HG03439 (cell line): ENCODE measurements around the gene PLPP3.
A peak's percentile ranks its signal among the peaks of the same experiment; 100 is the strongest.

Experiments used
- ATAC-seq: cut with Tn5 transposase; IDR thresholded peaks from one replicate; pipeline ENCODE4 v1.9.1; 2021; ENCODE audit warnings: mild to moderate bottlenecking, moderate library complexity; ENCODE audit not compliant: unreplicated experiment

Gene PLPP3

DNA sequence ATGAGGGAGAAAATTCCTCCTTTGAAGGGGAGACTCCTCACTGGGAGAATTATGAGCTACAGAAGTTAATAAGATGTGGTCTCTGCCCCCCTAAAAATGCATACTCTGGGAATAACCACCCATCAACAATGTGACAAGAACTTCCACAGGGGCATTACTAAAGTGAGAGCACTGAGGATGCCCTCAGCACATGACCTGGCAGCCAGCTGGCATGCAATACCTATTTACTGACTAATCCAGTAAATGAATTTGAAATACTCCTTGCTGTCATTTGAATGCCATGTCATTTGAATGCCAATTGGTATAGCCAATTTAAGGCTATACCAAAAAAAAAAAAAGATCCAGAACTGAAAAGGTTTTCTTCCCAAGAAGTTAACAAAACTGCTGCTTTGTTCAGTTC, 30.8 kb downstream of the PLPP3 start:
- no peak for ATAC-seq

DNA sequence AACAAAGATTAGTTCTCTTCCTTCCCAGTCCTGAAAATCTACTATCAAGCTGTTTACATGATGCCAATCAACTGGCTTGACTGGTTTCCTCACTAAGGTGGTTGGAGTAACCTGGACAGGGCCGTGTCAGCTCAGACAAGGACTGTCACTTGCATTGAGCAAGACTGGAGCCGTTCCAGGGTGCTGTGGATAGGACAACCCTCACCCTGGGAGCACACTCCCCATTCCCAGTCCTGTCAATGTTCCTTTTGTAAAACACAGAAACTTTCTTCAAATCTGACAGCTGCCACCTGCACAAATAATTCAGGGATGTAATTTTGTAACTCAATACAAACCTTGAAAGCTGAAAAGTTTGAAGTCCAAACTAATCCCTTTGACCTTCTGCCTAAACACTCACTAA, 31.4 kb downstream of the PLPP3 start:
- ATAC-seq: no peak

DNA sequence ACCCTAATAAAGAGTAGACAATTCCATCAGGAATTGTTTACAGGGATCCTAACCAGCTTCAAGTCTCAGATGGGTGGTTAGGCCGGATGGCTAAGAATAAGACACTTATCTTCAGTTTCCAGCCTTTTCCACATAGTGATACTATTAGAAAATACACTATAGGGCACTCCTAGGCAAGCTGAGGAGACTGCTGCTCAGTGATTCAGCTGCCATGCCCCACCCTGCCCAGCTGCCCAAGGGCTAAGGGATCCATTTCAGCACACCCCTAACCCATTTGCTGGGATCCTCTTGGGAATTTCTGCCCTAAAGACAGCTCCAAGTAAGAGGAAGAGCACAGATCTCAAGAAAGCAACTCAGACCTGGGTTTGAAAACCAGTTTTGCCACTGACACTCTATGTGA, 31.9 kb downstream of the PLPP3 start:
- ATAC-seq: no peak

DNA sequence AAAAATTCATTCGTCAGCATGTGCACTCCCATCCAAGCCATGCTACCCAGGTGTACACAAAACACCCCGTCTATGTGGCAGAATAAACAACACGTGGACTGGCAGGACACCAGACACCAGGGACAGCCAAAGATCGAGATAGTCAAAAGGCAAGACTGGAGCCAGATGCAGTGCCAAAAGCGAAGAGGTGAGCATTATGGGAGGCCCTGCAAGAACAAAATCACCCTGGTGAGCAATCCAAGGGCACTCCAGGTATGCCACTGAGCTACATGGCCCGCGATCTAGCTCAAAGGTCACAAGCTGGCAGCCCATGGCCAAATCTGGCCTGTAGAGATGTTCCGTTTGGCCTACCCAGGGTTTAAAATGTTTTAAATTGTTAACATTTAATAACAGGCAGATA, 33.7 kb downstream of the PLPP3 start:
- no peak for ATAC-seq

DNA sequence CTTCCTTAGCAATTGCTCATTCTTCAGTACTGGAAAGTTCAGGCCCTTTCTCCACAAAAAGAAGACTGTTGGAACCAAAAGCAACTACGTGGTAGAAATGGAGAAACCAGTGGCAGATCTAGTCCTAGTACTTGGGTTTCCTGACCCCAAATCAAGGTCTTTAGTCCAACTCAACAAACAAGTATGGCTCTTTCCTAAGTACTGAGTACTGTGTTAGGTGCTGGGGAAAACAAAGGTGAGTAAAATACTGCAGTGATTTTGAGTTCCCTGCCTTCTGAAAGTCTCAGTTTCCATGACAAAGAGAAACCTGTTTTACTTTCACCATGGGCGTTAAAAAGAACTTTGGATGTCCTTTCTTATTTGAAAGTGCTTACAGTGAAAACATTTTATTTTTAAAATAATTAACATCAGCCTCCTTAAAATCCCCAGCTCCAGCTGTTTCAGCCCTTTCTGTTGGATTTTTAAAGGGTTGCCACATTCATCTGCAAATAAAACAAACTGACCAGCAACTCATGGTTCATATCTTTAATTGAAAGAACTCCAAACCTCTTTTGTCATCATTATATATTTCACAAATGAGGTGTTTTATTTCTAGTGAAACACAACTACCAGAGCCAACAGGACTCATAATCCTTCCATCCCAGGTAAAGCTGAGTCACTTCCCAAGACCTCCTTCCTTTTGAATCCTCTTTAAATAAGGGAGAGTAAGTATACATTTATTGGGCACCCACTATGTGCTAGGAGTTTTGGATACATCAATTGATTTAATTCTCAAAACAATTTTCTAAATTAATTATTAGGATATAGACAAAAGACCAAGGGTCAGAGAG, 35.4 kb downstream of the PLPP3 start:
- no peak for ATAC-seq

DNA sequence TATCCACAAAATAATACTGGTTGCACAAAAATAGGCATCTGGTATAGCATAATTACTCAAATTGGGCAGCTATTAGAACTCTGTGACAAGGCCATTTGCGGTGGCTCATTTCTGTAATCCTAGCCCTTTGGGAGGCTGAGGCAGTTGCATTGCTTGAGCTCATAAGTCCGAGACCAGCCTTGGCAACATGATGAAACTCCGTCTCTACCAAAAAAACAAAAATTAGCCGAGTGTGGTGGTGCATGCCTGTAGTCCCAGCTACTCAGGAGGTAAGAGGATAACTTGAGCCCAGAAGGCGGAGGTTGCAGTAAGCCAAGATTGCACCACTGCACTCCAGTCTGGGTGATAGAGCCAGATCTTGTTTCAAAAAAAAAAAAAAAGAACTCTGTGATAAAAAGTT, 36.7 kb downstream of the PLPP3 start:
- ATAC-seq: no peak

DNA sequence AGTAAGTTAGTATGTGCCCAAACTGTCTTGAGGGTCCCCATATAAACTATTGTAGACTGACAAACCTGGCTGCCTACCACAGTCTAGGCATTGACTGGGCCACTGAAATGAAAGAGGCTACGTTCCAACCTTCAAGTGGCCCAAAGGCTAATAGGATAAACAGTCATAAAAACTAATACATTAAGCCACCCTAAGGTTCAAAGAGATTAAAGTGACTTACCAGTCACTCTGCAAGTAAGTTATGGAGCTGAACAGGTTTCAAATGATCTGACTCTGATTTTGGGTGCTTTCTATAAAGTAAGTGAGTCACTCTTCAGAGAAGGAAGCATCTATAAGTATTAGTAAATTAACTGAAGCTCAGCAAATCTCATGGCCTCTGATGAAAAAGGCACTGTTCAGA, 38.0 kb downstream of the PLPP3 start:
- ATAC-seq: no peak

DNA sequence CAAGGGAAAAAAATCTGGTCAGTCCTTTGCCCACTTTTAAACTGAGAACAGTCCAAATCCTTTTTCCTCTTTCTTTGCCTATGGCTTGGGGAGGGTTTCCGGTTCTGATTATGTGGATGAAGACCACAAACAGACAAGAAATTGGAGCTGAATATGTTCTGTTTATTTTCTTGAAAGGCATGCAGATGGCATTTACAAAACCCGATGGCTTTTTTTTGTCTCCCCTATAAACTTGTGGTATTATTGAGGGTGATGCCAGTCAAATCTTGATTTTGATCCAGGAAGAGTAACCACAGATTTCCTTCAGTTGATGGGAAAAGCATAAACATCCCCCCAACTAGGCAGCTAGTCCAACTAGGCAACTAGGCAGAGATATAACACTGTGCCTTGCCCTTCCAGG, 38.9 kb downstream of the PLPP3 start:
- no peak for ATAC-seq

DNA sequence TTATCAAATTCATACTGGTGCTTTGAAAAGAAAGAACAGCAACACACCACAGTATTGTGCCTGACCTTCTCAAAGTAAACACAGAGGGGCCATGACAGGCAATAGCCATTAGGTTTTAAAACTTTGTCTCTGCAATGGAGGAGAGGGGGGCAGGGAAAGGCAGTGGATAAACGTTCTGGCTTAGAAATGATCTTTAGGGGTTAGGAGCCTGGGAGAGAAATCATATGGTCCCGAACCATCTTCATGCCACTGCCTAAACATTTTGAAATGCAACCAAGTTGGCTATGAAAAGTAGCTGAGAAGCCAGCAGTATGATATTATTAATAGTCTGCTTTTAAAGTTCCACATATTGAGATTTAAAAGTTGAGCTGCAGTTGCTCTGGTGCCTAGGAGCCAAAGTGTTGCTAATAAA, 39.8 kb downstream of the PLPP3 start:
- no peak for ATAC-seq

DNA sequence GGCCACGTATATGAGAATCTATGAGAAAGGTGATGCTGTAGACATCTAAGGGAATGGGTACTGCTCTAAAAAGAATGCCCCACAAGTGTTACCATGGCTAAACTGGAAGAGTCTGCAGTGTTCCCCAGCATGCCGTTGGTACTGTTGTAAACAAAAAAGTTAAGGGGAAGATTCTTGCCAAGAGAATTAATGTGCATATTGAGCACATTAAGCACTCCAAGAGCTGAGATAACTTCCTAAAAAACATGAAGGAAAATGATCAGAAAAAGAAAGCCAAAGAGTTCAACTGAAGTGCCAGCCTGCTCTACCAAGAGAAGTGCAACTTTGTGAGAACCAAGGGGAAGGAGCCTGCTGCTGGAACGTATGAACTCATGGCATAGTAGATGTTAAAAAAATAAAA, 40.8 kb downstream of the PLPP3 start:
- no peak for ATAC-seq

DNA sequence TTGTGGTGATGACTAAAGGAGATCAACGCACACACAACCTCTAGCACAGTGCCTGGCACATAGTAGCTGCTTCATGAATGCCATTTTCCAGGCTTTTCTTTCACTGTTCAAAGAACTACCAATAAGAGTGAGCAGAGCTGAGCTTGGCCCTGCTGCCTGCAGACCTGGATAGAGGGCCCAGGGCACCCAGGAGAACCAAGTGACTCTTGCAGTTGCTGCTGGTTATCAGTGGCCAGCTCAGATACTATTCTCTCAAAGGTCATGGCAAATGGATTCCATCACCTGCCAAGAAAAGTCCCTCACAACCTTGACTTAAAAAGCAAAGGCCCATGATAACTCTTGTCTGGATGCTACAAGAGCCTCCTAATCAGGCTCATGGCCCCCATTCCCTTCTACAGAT, 41.7 kb downstream of the PLPP3 start:
- no peak for ATAC-seq

DNA sequence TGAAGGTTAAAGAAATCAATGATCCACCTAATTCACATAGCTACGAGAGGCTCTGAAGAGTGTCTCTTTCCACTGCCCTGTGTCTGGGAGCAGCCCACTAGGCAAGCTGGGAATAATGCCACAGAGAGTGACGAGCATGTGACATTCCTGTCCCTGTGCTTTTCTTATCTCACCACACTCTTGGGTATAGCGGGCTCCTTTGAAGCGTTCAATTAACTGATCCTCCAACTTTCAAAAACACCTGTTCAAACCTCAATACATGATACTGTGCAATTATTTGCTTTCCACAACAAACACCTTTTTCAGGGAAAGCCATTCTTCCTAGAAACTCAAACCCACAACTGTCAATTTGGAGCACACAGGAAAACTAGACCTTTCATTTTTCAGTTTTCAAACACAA, 43.4 kb downstream of the PLPP3 start:
- no peak for ATAC-seq

DNA sequence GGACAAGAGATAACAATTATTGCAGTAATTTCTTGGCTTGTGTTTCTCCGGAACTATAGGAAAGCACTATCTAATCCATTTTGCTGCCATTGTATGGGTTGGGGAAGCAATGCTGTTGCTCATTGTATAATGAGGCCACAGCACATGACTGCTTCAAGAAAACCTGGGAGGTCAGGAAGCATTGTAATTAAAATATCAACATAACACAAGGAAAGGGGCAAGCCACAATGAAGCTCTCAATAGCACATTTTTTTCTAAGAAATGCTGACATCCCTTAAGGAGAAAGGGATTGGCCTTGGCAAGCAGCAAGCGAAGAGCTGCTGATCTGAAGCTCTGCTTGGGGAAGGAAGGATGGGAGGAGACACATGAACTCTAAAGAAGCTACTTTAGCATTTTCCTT, 44.0 kb downstream of the PLPP3 start:
- no peak for ATAC-seq

DNA sequence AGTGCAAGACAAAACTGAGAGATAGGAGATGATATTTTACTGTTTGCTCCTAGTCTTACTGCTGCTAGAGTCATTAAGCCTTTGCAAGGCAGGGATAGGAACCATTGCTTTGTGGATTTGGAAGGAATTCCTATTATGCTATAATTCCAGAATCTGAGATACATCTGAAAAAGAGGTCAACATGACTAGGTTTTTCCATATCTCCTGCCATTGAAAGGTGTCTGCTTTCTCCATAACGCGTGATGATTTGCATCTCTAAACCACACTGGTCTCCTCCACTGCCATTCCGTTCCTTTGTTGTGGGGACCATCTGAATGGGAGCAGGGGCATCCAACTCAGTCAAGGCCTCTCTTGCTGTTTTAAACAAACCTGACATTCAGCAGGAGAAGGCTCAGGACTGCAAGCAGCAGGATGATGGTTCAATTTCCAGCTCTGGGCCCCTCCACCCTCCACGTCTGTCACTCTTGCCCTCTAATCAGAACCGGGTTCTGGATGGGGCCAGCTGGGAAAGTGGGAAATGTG, 45.2 kb downstream of the PLPP3 start:
- ATAC-seq: no peak

DNA sequence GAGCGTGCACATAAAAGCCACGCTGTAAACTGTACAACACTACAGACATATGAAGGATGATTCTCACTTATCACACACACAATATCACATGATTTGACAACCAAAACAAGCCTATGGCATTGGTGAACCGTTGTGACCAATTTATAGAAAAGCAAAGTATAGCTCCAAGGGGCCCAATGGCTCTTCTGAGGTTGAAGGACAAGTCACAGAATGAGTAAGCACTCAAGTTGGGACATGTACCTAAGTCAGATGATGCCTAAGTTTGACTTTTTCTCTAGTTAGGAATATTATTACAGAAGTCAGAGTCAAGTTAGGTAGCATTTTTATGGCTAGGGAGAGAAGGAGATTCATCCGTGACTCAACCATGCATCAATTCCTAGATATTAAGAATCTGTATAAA, 45.7 kb downstream of the PLPP3 start:
- peak; percentile 76 for ATAC-seq

DNA sequence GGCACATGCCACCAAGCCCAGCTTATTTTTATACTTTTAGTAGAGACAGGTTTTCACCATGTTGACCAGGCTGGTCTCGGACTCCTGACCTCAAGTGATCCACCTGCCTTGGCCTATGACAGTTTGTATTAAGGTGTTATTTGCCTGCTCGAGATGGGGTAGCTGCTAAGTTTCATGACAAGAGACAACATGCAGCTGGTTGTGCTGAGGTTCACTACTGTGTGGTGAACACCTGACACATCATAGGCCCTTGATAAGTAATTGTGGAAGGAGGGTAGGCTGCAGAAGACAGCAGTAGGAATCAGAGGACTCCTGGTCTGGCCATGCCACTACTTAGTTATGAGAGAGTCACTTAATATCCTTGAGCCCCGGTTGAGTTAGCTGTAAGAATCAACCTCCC, 46.2 kb downstream of the PLPP3 start:
- ATAC-seq: peak; percentile 10

DNA sequence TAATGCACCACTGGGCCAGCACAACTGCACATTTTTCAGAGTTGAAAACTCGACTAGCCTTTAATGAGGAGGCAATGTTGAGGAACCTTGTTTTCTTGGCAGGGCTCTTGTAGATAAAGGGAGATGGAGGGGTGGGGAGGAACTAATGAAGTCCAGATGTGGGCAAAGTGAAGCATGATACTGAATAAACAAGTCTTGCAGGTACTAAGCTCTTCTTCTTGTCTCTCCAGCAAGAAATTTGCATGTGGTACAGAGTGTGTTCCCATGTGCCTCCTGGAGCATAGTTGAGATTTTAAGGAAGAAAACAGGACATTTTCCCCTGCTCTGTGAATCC, 47.0 kb downstream of the PLPP3 start:
- no peak for ATAC-seq

DNA sequence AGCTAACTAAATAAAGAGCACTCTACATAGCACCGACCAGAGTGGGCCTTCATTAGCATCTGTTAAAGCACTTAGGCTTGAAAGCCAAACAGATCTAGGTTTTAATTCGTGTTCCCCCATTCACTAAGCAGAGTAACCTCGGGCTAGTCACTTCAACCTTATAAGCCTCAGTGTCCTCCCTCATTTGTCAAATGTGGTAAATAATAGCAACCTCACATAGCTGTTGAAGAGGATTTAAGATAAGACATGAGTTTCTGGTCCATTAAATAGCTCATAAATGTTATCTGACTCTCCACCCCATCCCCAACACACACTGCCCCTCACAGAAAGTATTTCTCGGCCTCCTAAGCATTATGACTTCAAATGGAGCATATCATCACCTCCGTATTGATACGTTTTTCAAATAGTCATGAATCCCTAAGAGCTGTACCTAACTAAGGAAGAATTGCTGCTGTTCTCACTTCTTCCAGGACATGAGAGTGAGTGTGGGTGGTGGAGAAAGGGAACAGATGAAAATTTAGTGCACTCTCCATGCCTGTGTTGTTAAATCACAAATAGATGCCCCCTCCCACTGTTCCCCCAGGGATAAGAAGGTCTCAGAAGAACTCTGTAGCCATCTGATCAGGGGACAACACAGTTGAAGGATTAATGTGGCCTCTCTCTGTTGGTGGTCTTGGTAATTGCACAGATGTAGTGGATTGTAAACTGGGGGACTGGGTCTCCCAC, 47.6 kb downstream of the PLPP3 start:
- ATAC-seq: no peak

DNA sequence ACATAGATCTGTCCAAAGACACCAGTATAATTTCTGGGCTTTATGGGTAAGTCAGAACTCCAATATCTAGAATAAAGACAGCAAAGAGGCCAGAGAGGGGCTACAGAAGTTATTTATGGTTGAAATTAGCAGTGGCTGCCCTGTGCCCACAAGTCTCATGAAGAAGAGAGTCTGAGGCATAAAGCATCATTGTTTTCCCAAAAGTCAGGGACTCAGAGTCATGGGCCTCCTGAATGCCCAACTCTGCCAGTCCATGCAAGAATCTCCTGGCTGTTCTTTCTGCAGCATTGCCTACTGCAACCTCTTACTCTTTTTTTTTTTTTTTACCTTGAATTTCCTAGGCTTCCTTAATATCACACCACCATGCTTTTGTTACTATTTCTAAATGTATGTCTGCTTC, 49.6 kb downstream of the PLPP3 start:
- no peak for ATAC-seq

DNA sequence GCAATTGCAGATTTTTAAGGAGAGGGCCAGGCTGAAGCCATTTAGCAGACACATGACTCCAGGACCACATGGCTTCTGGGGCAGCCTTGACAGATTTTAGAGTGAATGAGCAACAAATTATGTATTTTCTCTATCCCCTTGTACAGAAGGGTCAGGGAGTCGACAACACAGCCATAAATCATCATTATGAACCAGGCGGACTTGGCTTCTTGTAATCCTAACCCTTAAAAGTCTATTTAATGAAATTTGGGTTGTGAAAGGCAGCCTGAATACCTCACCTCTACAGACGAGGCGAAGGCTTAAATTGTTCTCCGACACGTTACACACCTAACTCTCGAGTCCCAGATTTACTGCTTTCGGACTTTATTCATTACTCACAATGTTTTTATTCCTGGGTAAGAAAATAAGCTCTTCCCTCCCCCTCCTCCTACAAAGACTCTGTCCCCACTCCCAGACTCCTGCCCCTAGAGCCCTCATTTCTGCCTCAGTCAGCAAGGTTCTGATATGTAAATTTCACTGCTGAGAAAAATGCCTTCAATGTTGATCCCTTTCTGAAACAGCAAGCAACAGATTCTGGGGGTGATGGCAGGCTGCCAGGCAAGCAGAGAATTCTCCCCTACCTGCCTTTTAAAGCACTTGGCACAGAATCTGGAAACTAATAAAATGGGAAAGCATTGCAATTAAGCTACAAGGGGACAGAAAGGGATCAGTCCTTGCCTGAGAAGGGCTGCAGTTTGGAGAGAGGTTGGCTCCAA, 51.6 kb downstream of the PLPP3 start:
- ATAC-seq: no peak

DNA sequence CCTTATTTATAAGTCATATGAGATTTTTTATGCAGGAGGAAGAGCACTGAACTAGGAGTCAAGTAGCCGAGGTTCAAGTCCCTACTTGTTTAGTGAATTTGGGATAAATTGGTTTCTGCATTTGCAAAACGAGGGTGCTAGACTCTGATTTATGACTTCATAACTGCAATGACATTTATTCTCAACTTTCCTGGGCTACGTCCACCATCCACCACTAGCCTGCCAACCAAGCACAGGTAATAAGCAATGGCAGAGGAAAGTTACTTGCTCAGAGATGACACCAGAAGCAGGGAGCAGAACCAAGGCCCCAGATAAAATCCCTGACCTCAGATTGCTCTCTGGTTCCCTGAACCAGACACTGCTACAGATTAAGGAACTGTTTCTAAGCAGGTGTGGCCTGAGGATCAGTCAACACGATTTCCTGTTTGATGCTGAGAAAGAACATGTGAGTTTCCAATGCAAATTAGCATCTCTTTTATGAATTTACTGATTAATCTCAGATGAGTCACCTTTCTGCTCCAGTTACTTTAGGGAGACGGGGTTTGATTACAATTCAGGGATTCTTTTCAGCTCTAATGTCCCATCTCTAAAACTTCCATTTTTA, 52.7 kb downstream of the PLPP3 start:
- peak; percentile 71 for ATAC-seq
